ENCODE data around the gene KIF1B.

GRCh38 chr1:10309243-10310011 lies 99.1 kb downstream of the KIF1B start:
- TF ChIP-seq POLR2A (IDR thresholded peaks at IDR 0.05), result no peak
- no peak for TF ChIP-seq CTCF (IDR thresholded peaks at IDR 0.05)
